Hematopoietic multipotent progenitor cell treated with erythropoietin and hydrocortisone succinate and interleukin-3 and kit ligand, for 4 days (in vitro differentiated cells): Measurements from ENCODE around the gene SPC24.
"Not testable (repeated sequence)": the region's sequence is repeated elsewhere in the genome, so short reads cannot be mapped to it uniquely, and the experiment has no call there.

ENCODE experiments used
- DNase-seq: peaks from one replicate; pipeline ENCODE4 v3.0.0-alpha.2; 2015

SPC24 gene

GRCh38 chr19:11160440-11160768 is 4.8 kb upstream of the SPC24 start:
- DNase-seq: not testable (repeated sequence)

- DNase-seq: peak; percentile 60
Measured at GRCh38 chr19:11159598-11160439, 4.2 kb upstream of the SPC24 start.

- DNase-seq: no peak
Measured at GRCh38 chr19:11154683-11155047, 917 bp downstream of the SPC24 start.

- DNase-seq: no peak
Measured at GRCh38 chr19:11152318-11153062, 3.1 kb downstream of the SPC24 start.

GRCh38 chr19:11151181-11151580 is 4.4 kb downstream of the SPC24 start:
- DNase-seq: no peak

GRCh38 chr19:11148001-11148400 is 7.6 kb downstream of the SPC24 start:
- no peak for DNase-seq

GRCh38 chr19:11145536-11145924 is 10.1 kb downstream of the SPC24 start:
- DNase-seq: no peak

GRCh38 chr19:11142528-11143171 is 12.9 kb downstream of the SPC24 start:
- peak; percentile 53 for DNase-seq

- no peak for DNase-seq
Measured at GRCh38 chr19:11141937-11142527, 13.6 kb downstream of the SPC24 start.

- DNase-seq: no peak
Measured at GRCh38 chr19:11140896-11141295, 14.7 kb downstream of the SPC24 start.

- DNase-seq: not testable (repeated sequence)
Measured at GRCh38 chr19:11140023-11140538, 15.5 kb downstream of the SPC24 start.

GRCh38 chr19:11138601-11139300 is 16.8 kb downstream of the SPC24 start:
- peak; percentile 63 for DNase-seq

- peak; percentile 86 for DNase-seq
Measured at GRCh38 chr19:11137542-11138384, 17.8 kb downstream of the SPC24 start.

GRCh38 chr19:11136400-11137101 is 19.0 kb downstream of the SPC24 start:
- DNase-seq: no peak

GRCh38 chr19:11131471-11131870 is 24.1 kb downstream of the SPC24 start:
- DNase-seq: no peak

GRCh38 chr19:11130824-11131455 is 24.6 kb downstream of the SPC24 start:
- DNase-seq: peak; percentile 90

- no peak for DNase-seq
Measured at GRCh38 chr19:11127905-11128304, 27.7 kb downstream of the SPC24 start.

- DNase-seq: peak; percentile 85
Measured at GRCh38 chr19:11125994-11126685, 29.4 kb downstream of the SPC24 start.

GRCh38 chr19:11124157-11124556 is 31.4 kb downstream of the SPC24 start:
- not testable (repeated sequence) for DNase-seq

- no peak for DNase-seq
Measured at GRCh38 chr19:11123114-11123513, 32.5 kb downstream of the SPC24 start.
